GM23338 (cell line): ENCODE results near the gene CCDC12. TPM values are rescaled to one million over a fixed set of nuclear protein-coding genes. Genes with fewer than 3 reads are reported as not detected.

Experiments
- ATAC-seq: fragments of 200-7000 bp; cut with Tn5 transposase; 3 replicates; pipeline ENCODE4 v1.9.1; 2020
- DNase-seq: peaks from one replicate; pipeline ENCODE4 v3.0.0-alpha.2; 2015; ENCODE audit warnings: low spot score
- H2AFZ ChIP-seq: fragments of 200-600 bp; sonication (generic); 2 replicates; pipeline ENCODE4 v1.8.0; 2016; ENCODE audit warnings: antibody characterized with exemption, mild to moderate bottlenecking, moderate library complexity
- H3F3A ChIP-seq: fragments of 200-600 bp; sonication (generic); replicated peaks from 2 replicates; pipeline ENCODE4 v1.8.0; 2017; ENCODE audit warnings: antibody characterized with exemption, mixed run types, low read depth
- H3K27ac ChIP-seq: fragments of 200-600 bp; sonication (generic); 2 replicates; pipeline ENCODE4 v1.6.1; 2016; ENCODE audit warnings: low read depth
- H3K27me3 ChIP-seq: fragments of 200-600 bp; sonication (generic); 2 replicates; pipeline ENCODE4 v1.8.0; 2016; ENCODE audit warnings: mild to moderate bottlenecking, mixed run types, moderate library complexity; ENCODE audit not compliant: insufficient read depth
- H3K36me3 ChIP-seq: fragments of 200-600 bp; sonication (generic); 2 replicates; pipeline ENCODE4 v1.8.0; 2016; ENCODE audit warnings: mild to moderate bottlenecking; ENCODE audit not compliant: insufficient read depth
- H3K4me1 ChIP-seq: fragments of 200-600 bp; sonication (generic); 2 replicates; pipeline ENCODE4 v1.8.0; 2016; ENCODE audit warnings: mild to moderate bottlenecking, moderate library complexity; ENCODE audit not compliant: insufficient read depth
- H3K4me2 ChIP-seq: fragments of 200-600 bp; sonication (generic); 2 replicates; pipeline ENCODE4 v1.7.1; 2017; ENCODE audit warnings: mixed run types
- H3K4me3 ChIP-seq: fragments of 200-600 bp; sonication (generic); 2 replicates; pipeline ENCODE4 v1.6.1; 2016; ENCODE audit warnings: mixed run types
- H3K79me2 ChIP-seq: fragments of 200-600 bp; sonication (generic); replicated peaks from 2 replicates; pipeline ENCODE4 v1.8.0; 2017; ENCODE audit warnings: mild to moderate bottlenecking; ENCODE audit not compliant: insufficient read depth
- H3K9me2 ChIP-seq: fragments of 200-600 bp; sonication (generic); 2 replicates; pipeline ENCODE4 v1.8.0; 2017; ENCODE audit not compliant: insufficient read depth
- H4K20me1 ChIP-seq: fragments of 200-600 bp; sonication (generic); replicated peaks from 2 replicates; pipeline ENCODE4 v1.8.0; 2017; ENCODE audit warnings: mild to moderate bottlenecking; ENCODE audit not compliant: insufficient read depth
- H3K27ac Mint-ChIP-seq: 2 replicates; pipeline ENCODE4 v1.8.0; 2020; ENCODE audit warnings: inconsistent platforms, mild to moderate bottlenecking, moderate library complexity, mixed read lengths
- H3K27me3 Mint-ChIP-seq: 3 replicates; pipeline ENCODE4 v1.8.0; 2022; ENCODE audit warnings: low read depth, mild to moderate bottlenecking, moderate library complexity, mixed read lengths, inconsistent platforms; ENCODE audit not compliant: insufficient read depth, poor library complexity
- H3K36me3 Mint-ChIP-seq: 3 replicates; pipeline ENCODE4 v1.8.0; 2021; ENCODE audit warnings: low read depth, mild to moderate bottlenecking, inconsistent platforms, moderate library complexity, mixed read lengths
- H3K4me1 Mint-ChIP-seq: 3 replicates; pipeline ENCODE4 v1.8.0; 2020; ENCODE audit warnings: mild to moderate bottlenecking, inconsistent platforms, mixed read lengths
- H3K4me3 Mint-ChIP-seq: 3 replicates; pipeline ENCODE4 v1.8.0; 2021; ENCODE audit warnings: moderate library complexity, mild to moderate bottlenecking, inconsistent platforms, mixed read lengths
- H3K9me3 Mint-ChIP-seq: 3 replicates; pipeline ENCODE4 v1.8.0; 2020; ENCODE audit warnings: moderate library complexity, mild to moderate bottlenecking, inconsistent platforms, mixed read lengths
- CTCF ChIP-seq, 2 experiments: fragments of 200-600 bp in 1 of 2; sonication (generic) in 1 of 2; conservative IDR thresholded peaks; 2 replicates each; pipeline versions ENCODE4 v1.5.1 to v1.6.1; 2016 to 2017; ENCODE audit warnings: antibody characterized with exemption in 2 of 2, low read depth in 2 of 2, mild to moderate bottlenecking in 2 of 2, moderate library complexity in 1 of 2
- ETS1 ChIP-seq: IDR thresholded peaks from 2 replicates; pipeline ENCODE4 v1.6.1; 2016; ENCODE audit warnings: antibody characterized with exemption
- EZH2 ChIP-seq: fragments of 200-600 bp; sonication (generic); IDR thresholded peaks from one replicate; pipeline ENCODE4 v1.8.0; 2017; ENCODE audit warnings: antibody characterized with exemption, mild to moderate bottlenecking, low read depth; ENCODE audit not compliant: unreplicated experiment
- JUNB ChIP-seq: IDR thresholded peaks from one replicate; pipeline ENCODE4 v1.6.1; 2016; ENCODE audit warnings: antibody characterized with exemption; ENCODE audit not compliant: unreplicated experiment
- NANOG ChIP-seq: IDR thresholded peaks from 2 replicates; pipeline ENCODE4 v1.6.1; 2016; ENCODE audit warnings: antibody characterized with exemption, borderline replicate concordance
- POLR2AphosphoS5 ChIP-seq: IDR thresholded peaks from 2 replicates; pipeline ENCODE4 v1.6.1; 2016; ENCODE audit warnings: antibody characterized with exemption, low read depth
- ZNF114 ChIP-seq: fragments of 250-450 bp; sonication (Bioruptor Pico); IDR thresholded peaks from 2 replicates; pipeline ENCODE4 v1.5.0; 2020; ENCODE audit warnings: mild to moderate bottlenecking, moderate library complexity
- ZNF331 ChIP-seq: fragments of 250-450 bp; sonication (Bioruptor Pico); IDR thresholded peaks from 2 replicates; pipeline ENCODE4 v1.5.0; 2020; ENCODE audit warnings: low read depth, mild to moderate bottlenecking, moderate library complexity
- ZNF462 ChIP-seq: fragments of 250-450 bp; sonication (Bioruptor Pico); IDR thresholded peaks from 2 replicates; pipeline ENCODE4 v1.5.0; 2020; ENCODE audit warnings: mild to moderate bottlenecking, moderate library complexity
- polyA plus RNA-seq: library from polyadenylated mRNA; unstranded; fragments of >200 nt; fragmentation: Nextera tagmentation; extraction: Ambion mirVana; gene quantifications from 2 replicates; pipeline ENCODE4 v1.2.1, GENCODE V29; 2016
- total RNA-seq: library from RNA; depleted of rRNA; stranded (reverse); fragments of >200 nt; shearing (Covaris generic); gene quantifications from 2 replicates; pipeline ENCODE4 v1.2.3, GENCODE V29; 2014

CCDC12 gene
- total and polyA plus RNA-seq, 2 experiments from 2014 or later = 42.9 to 133 TPM

GRCh38 chr3:46930166-46930944 lies 46.2 kb downstream of the CCDC12 start:
- Mint-ChIP-seq H3K4me3 (no peak overlapping the region), H3K9me3 (no peaks in the 10 kb centered on the region), H3K36me3 (peaks cover 4% of the 10 kb centered on the region; the same call in 2 of the 3 replicates), H3K27me3 (peaks cover 4% of the 10 kb centered on the region), H3K27ac (peak overlapping the region; percentile 70), H3K4me1 (peaks cover 26% of the 10 kb centered on the region)
- H4K20me1 ChIP-seq = peaks cover 26% of the 10 kb centered on the region
- H3F3A ChIP-seq = 0 out of 2 replicates have a peak, but pooled peaks cover 1% of the 10 kb centered on the region
- ATAC-seq = no peak
- H2AFZ ChIP-seq = no peak overlapping the region
- H3K79me2 ChIP-seq = peaks cover 69% of the 10 kb centered on the region
- H3K27me3 ChIP-seq = no peaks in the 10 kb centered on the region
- no peaks in the 10 kb centered on the region for H3K36me3 ChIP-seq
- no peak overlapping the region for H3K4me2 ChIP-seq
- H3K4me1 ChIP-seq = 0 out of 2 replicates have a peak, but pooled peaks cover 1% of the 10 kb centered on the region
- TF ChIP-seq ZNF331 = no peak
- TF ChIP-seq NANOG = no peak
- no peak for TF ChIP-seq ZNF114 (CRISPR knock-in tag)
- TF ChIP-seq ZNF462 (CRISPR knock-in tag) = no peak
- no peak for TF ChIP-seq ETS1
- TF ChIP-seq EZH2 = no peak
- TF ChIP-seq CTCF (conservative IDR thresholded peaks at IDR 0.05; ENCODE audit: low read depth in 2 of 2) = no peak
- TF ChIP-seq JUNB = no peak
- no peak for TF ChIP-seq POLR2AphosphoS5
- no peak overlapping the region for H3K27ac ChIP-seq
- H3K4me3 ChIP-seq = no peak overlapping the region
- H3K9me2 ChIP-seq = no peaks in the 10 kb centered on the region
- no peak for DNase-seq
